Measurements from ENCODE around the gene LIPC. TPM values are rescaled to one million over a fixed set of nuclear protein-coding genes. Genes with fewer than 3 reads are reported as not detected.

LIPC gene
- total and polyA plus RNA-seq, 10 of the 15 experiments (the other 5 are each of a cell fraction or from before 2014, with no cell fraction given), result 0.06 to 0.31 (median 0.16) TPM; not detected in 1

GRCh38 chr15:58469432-58470353 is 37.9 kb downstream of the LIPC start:
- peaks cover 7% of the 10 kb centered on the region for H3K79me2 ChIP-seq (ENCODE audit: control insufficient read depth, insufficient read depth, low read length)
- ChIA-PET CTCF (interaction anchor here (1.0 to 2.6 kb wide), 3 partner anchors 9 to 26 kb away, joined by 3 to 15 read pairs (median 3); no protein-coding TSS in a partner anchor), SMC1A (ENCODE audit: uncharacterized antibody, unreplicated experiment) (interaction anchor here (0.6 to 6.0 kb wide), 7 partner anchors 10 to 432 kb away, joined by 3 to 51 read pairs (median 3); no protein-coding TSS in a partner anchor), RAD21 (ENCODE audit: unreplicated experiment) (interaction anchor here (0.7 to 0.9 kb wide), 2 partner anchors 10 to 89 kb away, joined by 3 read pairs; no protein-coding TSS in a partner anchor), POLR2A (interaction anchor here (0.7 kb wide), 1 partner anchor 9 kb away, joined by 5 read pairs; no protein-coding TSS in a partner anchor)
- no peak overlapping the region for H3K4me2 ChIP-seq (ENCODE audit: control insufficient read depth, insufficient read depth)
- intact Hi-C loops (cut with micrococcal nuclease; ENCODE audit: unreplicated experiment), result loop anchor here (5.0 kb wide), 1 partner anchor 48 kb away; no protein-coding TSS in a partner anchor
- H3K36me3 ChIP-seq (ENCODE audit: control insufficient read depth in 2 of 2, insufficient read depth in 2 of 2, low read length in 1 of 2), result no peaks in the 10 kb centered on the region
- H3K4me1 ChIP-seq (ENCODE audit: control insufficient read depth, insufficient read depth, low read length), result peaks cover 28% of the 10 kb centered on the region
- no peaks in the 10 kb centered on the region for H4K20me1 ChIP-seq (ENCODE audit: control insufficient read depth, insufficient read depth)
- no peaks in the 10 kb centered on the region for H3K27me3 ChIP-seq (replicated peaks in 1 of 2; ENCODE audit: control insufficient read depth in 2 of 2, insufficient read depth in 2 of 2, low read length in 1 of 2)
- no peak for ATAC-seq
- FAIRE-seq, result no peak
- no peak overlapping the region for H3K4me3 ChIP-seq
- H3K27ac ChIP-seq (ENCODE audit: control insufficient read depth, insufficient read depth), result no peak overlapping the region
- no TSS peak for BruUV-seq (replicated peaks)
- no peak for DNase-seq (ENCODE audit: low read depth, low spot score)
- in situ Hi-C loops (cut with MboI), result no loop called here
- TF ChIP-seq MTA3 (IDR thresholded peaks at IDR 0.05; ENCODE audit: borderline replicate concordance, low read length), result no peak
- TF ChIP-seq, protein P1, sequence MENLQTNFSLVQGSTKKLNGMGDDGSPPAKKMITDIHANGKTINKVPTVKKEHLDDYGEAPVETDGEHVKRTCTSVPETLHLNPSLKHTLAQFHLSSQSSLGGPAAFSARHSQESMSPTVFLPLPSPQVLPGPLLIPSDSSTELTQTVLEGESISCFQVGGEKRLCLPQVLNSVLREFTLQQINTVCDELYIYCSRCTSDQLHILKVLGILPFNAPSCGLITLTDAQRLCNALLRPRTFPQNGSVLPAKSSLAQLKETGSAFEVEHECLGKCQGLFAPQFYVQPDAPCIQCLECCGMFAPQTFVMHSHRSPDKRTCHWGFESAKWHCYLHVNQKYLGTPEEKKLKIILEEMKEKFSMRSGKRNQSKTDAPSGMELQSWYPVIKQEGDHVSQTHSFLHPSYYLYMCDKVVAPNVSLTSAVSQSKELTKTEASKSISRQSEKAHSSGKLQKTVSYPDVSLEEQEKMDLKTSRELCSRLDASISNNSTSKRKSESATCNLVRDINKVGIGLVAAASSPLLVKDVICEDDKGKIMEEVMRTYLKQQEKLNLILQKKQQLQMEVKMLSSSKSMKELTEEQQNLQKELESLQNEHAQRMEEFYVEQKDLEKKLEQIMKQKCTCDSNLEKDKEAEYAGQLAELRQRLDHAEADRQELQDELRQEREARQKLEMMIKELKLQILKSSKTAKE (IDR thresholded peaks at IDR 0.05; ENCODE audit: low read depth, poor library complexity, severe bottlenecking), result no peak
- no peak for TF ChIP-seq LARP7 (IDR thresholded peaks at IDR 0.05)
- TF ChIP-seq PBX3 (IDR thresholded peaks at IDR 0.05; ENCODE audit: insufficient replicate concordance, low read depth, low read length), result no peak
- no peak for TF ChIP-seq NRF1 (conservative IDR thresholded peaks at IDR 0.05; ENCODE audit: low read depth, low read length)
- no peak for TF ChIP-seq NFYA (IDR thresholded peaks at IDR 0.05; ENCODE audit: borderline replicate concordance, low read depth, low read length)
- TF ChIP-seq CHD2 (IDR thresholded peaks at IDR 0.05; ENCODE audit: borderline replicate concordance, low read depth, low read length), result no peak
- no peak for TF ChIP-seq TAF1 (IDR thresholded peaks at IDR 0.05; ENCODE audit: borderline replicate concordance, low read depth, low read length)
- no peak for TF ChIP-seq RB1 (IDR thresholded peaks at IDR 0.05; ENCODE audit: borderline replicate concordance)
- no peaks in the 10 kb centered on the region; the same call in 2 of the 3 replicates for H3K9me3 ChIP-seq (replicated peaks; ENCODE audit: control insufficient read depth, insufficient read depth, low read length)
- H3K9ac ChIP-seq (ENCODE audit: control insufficient read depth, insufficient read depth, low read length), result no peak overlapping the region
- WGBS (ENCODE audit: insufficient coverage, insufficient replicate concordance, low lambda C conversion rate, missing lambda C conversion rate), result 60% methylated on average over 11 of the region's 11 CpGs
- H2AFZ ChIP-seq (ENCODE audit: control insufficient read depth, low read depth, low read length), result no peak overlapping the region

Data from GM12878 (cell line).